HG03196 (cell line): Measurements from ENCODE around the gene NTRK2.
"Not testable (repeated sequence)": the region's sequence is repeated elsewhere in the genome, so short reads cannot be mapped to it uniquely, and the experiment has no call there.

Source experiments
- ATAC-seq: cut with Tn5 transposase; IDR thresholded peaks from one replicate; pipeline ENCODE4 v1.9.1; 2021; ENCODE audit not compliant: unreplicated experiment

NTRK2 gene

GRCh38 chr9:85046475-85046874, 376.9 kb downstream of the NTRK2 start:
- ATAC-seq: no peak

- ATAC-seq: no peak
Observed at GRCh38 chr9:85053206-85053786, 383.8 kb downstream of the NTRK2 start.

GRCh38 chr9:85054017-85054416, 384.5 kb downstream of the NTRK2 start:
- ATAC-seq: no peak

GRCh38 chr9:85055506-85056202, 386.1 kb downstream of the NTRK2 start:
- ATAC-seq: peak; percentile 55

DNA sequence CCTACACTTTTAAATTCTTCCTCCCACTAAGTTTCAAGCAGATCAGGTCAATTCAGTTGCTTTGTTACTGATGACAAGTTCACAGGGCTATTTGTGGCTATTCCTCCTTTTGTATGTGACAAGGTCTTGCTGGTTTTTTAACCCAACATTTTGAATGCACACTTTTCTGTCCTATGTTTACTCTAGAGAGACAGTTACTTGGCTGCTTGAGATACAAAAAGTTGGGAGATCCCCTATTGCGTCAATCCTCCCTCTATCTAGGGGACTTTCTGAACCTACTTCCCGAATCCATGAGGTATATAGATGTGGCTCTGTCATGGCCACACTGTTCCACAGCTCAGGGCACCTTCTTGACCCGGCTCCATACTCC, 386.7 kb downstream of the NTRK2 start:
- ATAC-seq: peak; percentile 50

DNA sequence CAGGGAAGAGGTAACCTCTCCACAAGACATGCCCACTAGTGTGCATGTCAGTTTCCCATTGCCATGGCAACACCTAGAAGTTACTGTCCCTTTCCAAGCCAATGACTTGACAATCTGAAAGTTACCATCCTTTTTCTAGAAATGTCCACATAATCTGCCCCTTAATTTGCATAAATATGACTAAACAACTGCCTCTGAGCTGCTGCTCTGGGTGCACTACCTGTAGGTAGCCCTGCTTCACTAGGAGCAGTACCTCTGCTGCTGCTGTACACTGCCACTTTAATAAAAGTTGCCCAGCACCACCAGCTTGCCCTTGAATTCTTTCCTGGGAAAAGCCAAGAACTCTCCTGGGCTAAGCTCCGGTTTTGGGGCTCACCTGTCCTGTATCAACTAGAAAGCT, 392.4 kb downstream of the NTRK2 start:
- ATAC-seq: no peak

- no peak for ATAC-seq
Observed at GRCh38 chr9:85062385-85063022, 393.0 kb downstream of the NTRK2 start.

- ATAC-seq: no peak
Observed at GRCh38 chr9:85064811-85065371, 395.4 kb downstream of the NTRK2 start.

DNA sequence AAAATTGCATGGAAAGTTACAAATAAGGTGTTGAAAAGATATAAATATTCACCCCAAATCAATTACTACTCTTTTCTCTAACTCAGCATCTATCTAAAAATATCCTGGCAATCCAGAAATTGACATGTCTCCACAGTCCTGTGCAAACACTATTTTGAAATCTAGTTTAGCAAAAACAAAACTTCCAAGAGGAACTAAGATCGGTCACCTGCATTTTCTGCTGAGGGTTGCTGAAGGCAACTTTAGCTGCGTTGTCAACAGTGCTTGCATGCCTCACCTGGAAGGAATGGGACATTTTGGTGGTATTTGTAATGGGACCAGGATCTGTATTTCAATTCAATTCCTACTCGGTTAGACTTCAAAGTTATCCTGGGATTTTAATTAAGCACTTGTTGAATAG, 398.3 kb downstream of the NTRK2 start:
- ATAC-seq: no peak

DNA sequence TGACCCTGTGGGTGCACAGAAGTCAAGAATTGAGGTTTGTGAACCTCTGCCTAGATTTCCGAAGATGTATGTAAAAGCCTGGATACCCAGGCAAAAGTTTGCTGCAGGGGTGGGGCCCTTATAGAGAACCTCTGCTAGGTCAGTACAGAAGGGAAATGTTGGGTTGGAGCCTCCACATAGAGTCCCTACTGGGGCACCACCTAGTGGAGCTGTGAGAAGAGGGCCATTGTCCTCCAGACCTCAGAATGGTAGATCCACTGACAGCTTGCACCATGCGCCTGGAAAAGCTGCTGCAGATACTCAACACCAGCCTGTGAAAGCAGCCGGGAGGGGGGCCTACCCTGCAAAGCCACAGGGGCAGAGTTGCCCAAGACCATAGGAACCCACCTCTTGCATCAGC, 399.9 kb downstream of the NTRK2 start:
- not testable (repeated sequence) for ATAC-seq
